HG03521 (cell line): Measurements from ENCODE around the gene CLIC5.
A peak's percentile ranks its signal among the peaks of the same experiment; 100 is the strongest.

ENCODE experiments used
- ATAC-seq: cut with Tn5 transposase; IDR thresholded peaks from one replicate; pipeline ENCODE4 v1.9.1; 2021; ENCODE audit warnings: mild to moderate bottlenecking, moderate library complexity; ENCODE audit not compliant: unreplicated experiment

CLIC5 gene

GRCh38 chr6:46000905-46001304 is 14.8 kb downstream of the CLIC5 start:
- no peak for ATAC-seq

- ATAC-seq = no peak
Measured at GRCh38 chr6:45998524-45998923, 17.1 kb downstream of the CLIC5 start.

DNA sequence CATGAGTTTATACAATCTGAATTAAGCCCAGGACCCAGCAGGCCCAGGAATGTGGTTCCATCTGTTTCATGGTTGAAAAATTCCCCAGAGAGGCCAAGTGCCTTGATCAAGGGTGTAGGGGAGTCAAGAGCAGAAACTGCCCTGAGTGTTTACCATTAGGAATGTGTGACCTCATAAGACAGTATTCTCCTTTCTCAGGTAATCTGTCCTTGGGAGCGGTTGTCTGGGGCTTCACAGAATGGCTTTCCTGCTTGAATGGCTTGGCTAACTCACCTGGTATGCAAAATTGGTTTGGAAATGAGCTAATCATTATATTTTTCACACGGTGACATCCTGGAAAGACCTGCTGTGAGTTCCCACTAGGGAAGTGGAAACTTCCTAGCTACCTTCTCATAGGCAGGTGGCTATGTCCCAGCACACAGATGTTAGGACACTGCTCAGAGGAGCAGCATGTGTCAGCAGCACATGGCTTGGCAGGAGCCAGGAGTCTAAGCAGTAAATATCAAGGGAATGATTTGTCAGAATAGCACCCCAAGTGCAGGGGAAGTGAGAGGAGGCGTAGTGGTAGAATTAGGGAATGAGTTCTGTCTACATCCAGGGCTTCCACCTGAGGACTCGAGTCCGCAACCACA is 17.7 kb downstream of the CLIC5 start:
- no peak for ATAC-seq

- ATAC-seq = no peak
Measured at GRCh38 chr6:45991189-45991588, 24.5 kb downstream of the CLIC5 start.

- ATAC-seq = peak; percentile 61
Measured at GRCh38 chr6:45990162-45990561, 25.5 kb downstream of the CLIC5 start.

DNA sequence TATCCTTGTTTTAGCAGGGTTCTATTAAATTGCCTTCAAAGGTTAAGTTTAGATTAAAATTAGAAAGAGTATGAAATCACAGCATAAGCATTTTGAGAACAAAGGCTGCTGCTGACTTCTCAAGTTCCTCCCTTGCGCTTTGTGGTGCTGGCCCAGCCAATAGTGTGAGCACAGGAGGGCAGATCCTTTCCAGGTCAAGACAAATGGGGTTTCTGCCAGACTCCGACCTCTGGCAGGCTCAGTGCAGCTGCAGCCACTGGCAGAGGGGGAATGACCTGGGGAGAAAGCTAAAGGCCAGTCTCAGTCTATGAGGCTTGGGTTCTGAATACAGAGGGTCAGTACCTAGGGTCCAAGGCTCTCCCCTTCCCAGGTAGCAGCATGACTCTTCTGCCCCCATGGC is 27.0 kb downstream of the CLIC5 start:
- ATAC-seq = no peak

- ATAC-seq = no peak
Measured at GRCh38 chr6:45987856-45988255, 27.8 kb downstream of the CLIC5 start.

GRCh38 chr6:45986746-45987274 is 28.9 kb downstream of the CLIC5 start:
- no peak for ATAC-seq

- no peak for ATAC-seq
Measured at GRCh38 chr6:45984788-45985425, 30.8 kb downstream of the CLIC5 start.

- no peak for ATAC-seq
Measured at GRCh38 chr6:45984347-45984746, 31.3 kb downstream of the CLIC5 start.

GRCh38 chr6:45983062-45983461 is 32.6 kb downstream of the CLIC5 start:
- ATAC-seq = no peak

- no peak for ATAC-seq
Measured at GRCh38 chr6:45982280-45983036, 33.2 kb downstream of the CLIC5 start.

- ATAC-seq = no peak
Measured at GRCh38 chr6:45981046-45981445, 34.6 kb downstream of the CLIC5 start.

DNA sequence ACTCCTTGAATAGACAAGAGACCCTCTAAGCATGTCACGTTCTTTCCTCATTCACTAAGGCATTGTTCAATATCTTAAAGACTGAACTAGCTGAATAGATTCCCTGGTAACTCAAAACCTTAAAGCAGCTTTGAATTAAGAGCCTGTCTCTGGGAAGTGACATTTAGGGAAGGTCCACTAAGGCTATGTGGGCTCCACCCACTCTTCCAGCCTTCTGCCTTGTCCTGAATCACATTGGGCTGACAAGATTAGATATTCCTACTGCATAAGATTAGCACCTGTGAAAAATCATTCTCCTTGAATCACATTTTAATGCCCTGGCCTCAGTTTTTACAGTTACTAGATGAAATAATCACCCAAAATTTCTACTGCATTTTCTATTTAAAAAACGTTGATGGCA is 36.3 kb downstream of the CLIC5 start:
- ATAC-seq = no peak

DNA sequence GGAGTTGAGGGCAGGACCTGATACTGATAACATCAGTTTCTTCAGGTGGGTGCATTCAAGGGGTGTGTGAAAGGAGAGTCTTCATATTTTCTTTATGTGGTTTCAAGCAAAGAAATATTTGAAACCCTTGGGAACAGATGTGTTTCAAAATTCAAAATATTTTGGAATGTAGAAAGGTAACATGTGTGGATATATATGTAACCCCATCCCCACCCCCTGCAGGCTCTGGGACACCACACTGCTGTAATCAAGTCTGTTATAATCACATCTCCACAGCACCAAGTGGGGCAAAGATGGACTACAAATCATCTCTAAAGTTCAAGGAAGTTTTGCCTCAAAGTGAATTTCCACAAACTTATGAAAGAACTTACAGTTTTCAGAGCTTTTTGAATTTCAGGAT is 41.1 kb downstream of the CLIC5 start:
- ATAC-seq = no peak

GRCh38 chr6:45972795-45973503 is 42.7 kb downstream of the CLIC5 start:
- no peak for ATAC-seq

DNA sequence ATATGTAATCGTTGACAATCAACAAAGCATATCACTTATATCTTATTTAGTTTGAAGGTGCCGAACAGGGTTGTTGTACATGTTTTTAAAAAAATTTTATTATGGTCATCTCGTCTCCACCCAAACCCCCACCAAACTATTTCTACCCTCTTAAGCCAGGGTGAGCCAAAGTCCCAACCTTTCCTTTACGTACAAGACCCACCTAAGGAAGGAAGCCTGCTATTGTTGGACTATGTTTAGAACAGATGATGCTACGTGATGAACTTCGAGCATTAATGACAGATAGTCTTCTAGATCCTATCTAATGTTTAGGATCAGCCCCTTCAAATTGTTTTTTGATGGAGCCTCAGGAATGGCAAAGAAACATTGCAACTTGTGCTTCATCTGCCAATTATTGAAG is 44.4 kb downstream of the CLIC5 start:
- no peak for ATAC-seq

GRCh38 chr6:45970326-45970725 is 45.3 kb downstream of the CLIC5 start:
- no peak for ATAC-seq

GRCh38 chr6:45969883-45970282 is 45.8 kb downstream of the CLIC5 start:
- ATAC-seq = no peak

- ATAC-seq = no peak
Measured at GRCh38 chr6:45969026-45969425, 46.6 kb downstream of the CLIC5 start.

DNA sequence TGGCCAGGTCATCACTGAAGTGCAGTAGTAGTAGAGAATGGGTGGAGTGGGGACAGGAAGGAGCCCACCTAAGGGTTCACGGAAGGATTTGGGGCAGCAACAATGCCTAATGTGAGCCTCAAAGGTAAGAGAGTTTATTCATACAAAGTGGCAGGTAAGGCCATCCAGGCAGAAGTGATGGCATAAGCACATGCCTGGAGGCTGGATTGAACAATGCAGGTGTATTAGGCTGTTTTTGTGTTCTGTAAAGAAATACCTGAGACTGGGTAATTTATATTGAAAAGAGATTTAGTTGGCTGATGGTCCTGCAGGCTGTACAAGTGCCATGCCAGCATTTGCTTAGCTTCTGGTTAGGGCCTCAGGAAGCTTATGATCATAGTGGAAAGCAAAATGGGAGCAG is 48.3 kb downstream of the CLIC5 start:
- no peak for ATAC-seq
